ENCODE results near the gene UVRAG. TPM values are rescaled to one million over a fixed set of nuclear protein-coding genes. Genes with fewer than 3 reads are reported as not detected.

UVRAG gene
- polyA plus RNA-seq, 1 donor (not counting 4 experiments of a cell fraction or from before 2014, with no cell fraction given), result 11.9 TPM

DNA sequence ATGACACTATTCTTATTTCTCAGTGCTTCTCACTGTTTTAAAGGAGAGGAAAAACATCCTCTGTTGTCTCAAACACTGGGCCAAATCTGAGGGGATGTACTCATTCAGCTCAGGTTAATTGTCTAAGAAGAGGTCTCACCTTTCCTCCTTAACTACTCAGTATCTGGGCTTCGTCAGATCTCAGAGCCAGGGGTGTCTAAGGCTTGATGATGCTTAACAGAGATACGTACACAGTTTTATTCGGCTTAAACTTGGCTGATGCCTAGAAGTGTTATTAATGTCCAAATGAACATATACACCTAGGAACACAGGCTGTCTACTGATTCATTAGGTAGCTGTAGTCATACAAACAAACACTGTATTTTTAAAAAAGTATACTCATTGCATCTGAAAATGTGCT, 85.8 kb downstream of the UVRAG start:
- no peak for FAIRE-seq
- Histone ChIP-seq H3K79me2 (ENCODE audit: control insufficient read depth, insufficient read depth, low read length) (no peaks in the 10 kb centered on the region), H3K4me3 (ENCODE audit: control insufficient read depth in 2 of 3, extremely low read depth in 1 of 3, insufficient read depth in 2 of 3, low read depth in 1 of 3, low read length in 3 of 3) (no peak overlapping the region), H3K27ac (ENCODE audit: control insufficient read depth, insufficient read depth, low read length) (no peak overlapping the region), H3K36me3 (ENCODE audit: control insufficient read depth in 2 of 2, extremely low read depth in 1 of 2, insufficient read depth in 2 of 2, low read length in 2 of 2) (peaks cover 0 to 3% of the 10 kb centered on the region in 2 experiments), H3K27me3 (ENCODE audit: control insufficient read depth, extremely low read depth, insufficient read depth, low read length) (no peaks in the 10 kb centered on the region), H3K4me2 (ENCODE audit: control insufficient read depth, extremely low read depth, insufficient read depth, low read depth, low read length) (no peak overlapping the region), H3K9me1 (ENCODE audit: control insufficient read depth, extremely low read depth, insufficient read depth, low read length) (no peaks in the 10 kb centered on the region), H4K20me1 (ENCODE audit: control insufficient read depth, extremely low read depth, insufficient read depth, low read length) (no peaks in the 10 kb centered on the region), H3K4me1 (ENCODE audit: control insufficient read depth, extremely low read depth, insufficient read depth, low read length) (no peaks in the 10 kb centered on the region), H3K9ac (ENCODE audit: control insufficient read depth, extremely low read depth, insufficient read depth, low read length) (no peak overlapping the region), H3K9me3 (ENCODE audit: control insufficient read depth, low read depth, low read length) (no peaks in the 10 kb centered on the region), H2AFZ (ENCODE audit: control insufficient read depth, low read length) (no peak overlapping the region)
- dilution Hi-C loops (cut with MboI; ENCODE audit: extremely low pct_ligation_motif_present, low sequenced_read_pairs), result loop anchor here (25.0 kb wide), 1 partner anchor 136 kb away; no protein-coding TSS in a partner anchor
- TF ChIP-seq, protein P1, sequence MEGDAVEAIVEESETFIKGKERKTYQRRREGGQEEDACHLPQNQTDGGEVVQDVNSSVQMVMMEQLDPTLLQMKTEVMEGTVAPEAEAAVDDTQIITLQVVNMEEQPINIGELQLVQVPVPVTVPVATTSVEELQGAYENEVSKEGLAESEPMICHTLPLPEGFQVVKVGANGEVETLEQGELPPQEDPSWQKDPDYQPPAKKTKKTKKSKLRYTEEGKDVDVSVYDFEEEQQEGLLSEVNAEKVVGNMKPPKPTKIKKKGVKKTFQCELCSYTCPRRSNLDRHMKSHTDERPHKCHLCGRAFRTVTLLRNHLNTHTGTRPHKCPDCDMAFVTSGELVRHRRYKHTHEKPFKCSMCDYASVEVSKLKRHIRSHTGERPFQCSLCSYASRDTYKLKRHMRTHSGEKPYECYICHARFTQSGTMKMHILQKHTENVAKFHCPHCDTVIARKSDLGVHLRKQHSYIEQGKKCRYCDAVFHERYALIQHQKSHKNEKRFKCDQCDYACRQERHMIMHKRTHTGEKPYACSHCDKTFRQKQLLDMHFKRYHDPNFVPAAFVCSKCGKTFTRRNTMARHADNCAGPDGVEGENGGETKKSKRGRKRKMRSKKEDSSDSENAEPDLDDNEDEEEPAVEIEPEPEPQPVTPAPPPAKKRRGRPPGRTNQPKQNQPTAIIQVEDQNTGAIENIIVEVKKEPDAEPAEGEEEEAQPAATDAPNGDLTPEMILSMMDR (optimal IDR thresholded peaks at IDR 0.05 in 1 of 3, IDR thresholded peaks at IDR 0.05 in 1 of 3, conservative IDR thresholded peaks at IDR 0.05 in 1 of 3; ENCODE audit: extremely low read depth in 1 of 3, insufficient read depth in 2 of 3, low read length in 3 of 3), result no peak
- TF ChIP-seq EZH2 (IDR thresholded peaks at IDR 0.05; ENCODE audit: low read length), result no peak
- no peak for DNase-seq (ENCODE audit: low read depth, low spot score)

DNA sequence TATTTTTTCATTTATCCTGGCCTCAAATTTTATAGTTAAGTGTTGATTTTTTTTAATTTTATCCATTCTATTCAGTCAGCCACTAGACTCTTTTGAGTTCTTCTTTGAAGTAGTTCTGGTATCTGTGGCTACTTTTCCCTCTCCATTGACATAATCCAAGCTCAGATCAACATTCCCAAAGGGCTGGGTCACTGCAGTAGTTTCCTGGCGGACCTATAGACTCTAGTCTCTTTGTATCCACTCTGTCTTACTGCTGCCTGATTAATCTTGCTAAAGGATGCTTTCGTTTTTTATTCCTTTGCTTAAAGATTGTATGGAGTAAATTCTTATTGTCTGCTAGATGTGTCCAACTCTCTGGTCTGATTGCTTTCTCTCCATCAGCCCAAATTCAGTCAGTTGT, 87.6 kb downstream of the UVRAG start:
- Histone ChIP-seq H3K27me3 (ENCODE audit: control insufficient read depth, extremely low read depth, insufficient read depth, low read length) (no peaks in the 10 kb centered on the region), H2AFZ (ENCODE audit: control insufficient read depth, low read length) (no peak overlapping the region), H3K9ac (ENCODE audit: control insufficient read depth, extremely low read depth, insufficient read depth, low read length) (no peak overlapping the region), H3K79me2 (ENCODE audit: control insufficient read depth, insufficient read depth, low read length) (no peaks in the 10 kb centered on the region), H4K20me1 (ENCODE audit: control insufficient read depth, extremely low read depth, insufficient read depth, low read length) (no peaks in the 10 kb centered on the region), H3K9me3 (ENCODE audit: control insufficient read depth, low read depth, low read length) (no peaks in the 10 kb centered on the region), H3K9me1 (ENCODE audit: control insufficient read depth, extremely low read depth, insufficient read depth, low read length) (no peaks in the 10 kb centered on the region), H3K27ac (ENCODE audit: control insufficient read depth, insufficient read depth, low read length) (no peak overlapping the region), H3K36me3 (ENCODE audit: control insufficient read depth in 2 of 2, extremely low read depth in 1 of 2, insufficient read depth in 2 of 2, low read length in 2 of 2) (peaks cover 0 to 3% of the 10 kb centered on the region in 2 experiments), H3K4me3 (ENCODE audit: control insufficient read depth in 2 of 3, extremely low read depth in 1 of 3, insufficient read depth in 2 of 3, low read depth in 1 of 3, low read length in 3 of 3) (no peak overlapping the region), H3K4me1 (ENCODE audit: control insufficient read depth, extremely low read depth, insufficient read depth, low read length) (no peaks in the 10 kb centered on the region), H3K4me2 (ENCODE audit: control insufficient read depth, extremely low read depth, insufficient read depth, low read depth, low read length) (no peak overlapping the region)
- dilution Hi-C loops (cut with MboI; ENCODE audit: extremely low pct_ligation_motif_present, low sequenced_read_pairs), result loop anchor here (25.0 kb wide), 1 partner anchor 135 kb away; no protein-coding TSS in a partner anchor
- TF ChIP-seq EZH2 (IDR thresholded peaks at IDR 0.05; ENCODE audit: low read length), result no peak
- TF ChIP-seq, protein P1 (optimal IDR thresholded peaks at IDR 0.05 in 1 of 3, IDR thresholded peaks at IDR 0.05 in 1 of 3, conservative IDR thresholded peaks at IDR 0.05 in 1 of 3; ENCODE audit: extremely low read depth in 1 of 3, insufficient read depth in 2 of 3, low read length in 3 of 3), result no peak
- FAIRE-seq, result no peak
- DNase-seq (ENCODE audit: low read depth, low spot score), result no peak
